ENCODE results near the gene MYO7A. TPM values are rescaled to one million over a fixed set of nuclear protein-coding genes. Genes with fewer than 3 reads are reported as not detected.

Gene MYO7A
- polyA plus RNA-seq, 4 donors: 1.9 to 3.3 (median 2.8) TPM

GRCh38 chr11:77181226-77181625, 53.2 kb downstream of the MYO7A start:
- no peak for DNase-seq (ENCODE audit: low read depth in 4 of 4, low spot score in 3 of 4)

- no peak for DNase-seq (ENCODE audit: low read depth in 4 of 4, low spot score in 3 of 4)
Observed at GRCh38 chr11:77181799-77182541, 53.9 kb downstream of the MYO7A start.

- DNase-seq (ENCODE audit: low read depth in 4 of 4, low spot score in 3 of 4): no peak
Observed at GRCh38 chr11:77182542-77183430, 54.7 kb downstream of the MYO7A start.

- DNase-seq (ENCODE audit: low read depth in 4 of 4, low spot score in 3 of 4): no peak
Observed at GRCh38 chr11:77183431-77183984, 55.5 kb downstream of the MYO7A start.

GRCh38 chr11:77184136-77184860, 56.3 kb downstream of the MYO7A start:
- DNase-seq (ENCODE audit: low read depth in 4 of 4, low spot score in 3 of 4): no peak

GRCh38 chr11:77186302-77186701, 58.3 kb downstream of the MYO7A start:
- no peak for DNase-seq (ENCODE audit: low read depth in 4 of 4, low spot score in 3 of 4)

- DNase-seq (ENCODE audit: low read depth in 4 of 4, low spot score in 3 of 4): no peak
Observed at GRCh38 chr11:77187111-77187750, 59.2 kb downstream of the MYO7A start.

GRCh38 chr11:77187776-77188632, 60.0 kb downstream of the MYO7A start:
- peak; percentile 67 to 80 (median 74) for DNase-seq (ENCODE audit: low read depth in 4 of 4, low spot score in 3 of 4)

- DNase-seq (ENCODE audit: low read depth in 4 of 4, low spot score in 3 of 4): no peak
Observed at GRCh38 chr11:77188633-77189491, 60.8 kb downstream of the MYO7A start.

- no peak for DNase-seq (ENCODE audit: low read depth in 4 of 4, low spot score in 3 of 4)
Observed at GRCh38 chr11:77189588-77190210, 61.7 kb downstream of the MYO7A start.

- no peak for DNase-seq (ENCODE audit: low read depth in 4 of 4, low spot score in 3 of 4)
Observed at GRCh38 chr11:77190331-77191075, 62.5 kb downstream of the MYO7A start.

GRCh38 chr11:77191429-77191822, 63.4 kb downstream of the MYO7A start:
- no peak for DNase-seq (ENCODE audit: low read depth in 4 of 4, low spot score in 3 of 4)

- DNase-seq (ENCODE audit: low read depth in 4 of 4, low spot score in 3 of 4): peak; percentile 67 to 74 (median 72)
Observed at GRCh38 chr11:77191823-77192495, 63.9 kb downstream of the MYO7A start.

- DNase-seq (ENCODE audit: low read depth in 4 of 4, low spot score in 3 of 4): no peak
Observed at GRCh38 chr11:77193167-77193566, 65.1 kb downstream of the MYO7A start.

GRCh38 chr11:77193911-77194830, 66.1 kb downstream of the MYO7A start:
- DNase-seq (ENCODE audit: low read depth in 4 of 4, low spot score in 3 of 4): no peak
